HepG2 (cell line): ENCODE results near the gene SEMA3C. TPM values are rescaled to one million over a fixed set of nuclear protein-coding genes. Genes with fewer than 3 reads are reported as not detected.

Source experiments
- ATAC-seq: fragments of 200-7000 bp; cut with Tn5 transposase; 3 replicates; pipeline ENCODE4 v1.9.1; 2020; ENCODE audit warnings: mild to moderate bottlenecking, moderate library complexity
- BruUV-seq: library from RNA; stranded (reverse); fragments of 400-500 nt; replicated peaks from 2 replicates; lab custom pipeline; 2021; lab: Mats Ljungman, UMichigan
- CTCF ChIA-PET: fragments of 300-600 bp; formaldehyde crosslinking; extraction: SDS; loops from one replicate; lab custom pipeline; 2021; ENCODE audit warnings: low total read pairs, inconsistent platforms, low intra/inter-chr PET ratio; lab: Yijun Ruan, JAX
- POLR2A ChIA-PET: fragments of 350-600 bp; sonication (Branson Sonifier 250); formaldehyde crosslinking; loops from one replicate; lab custom pipeline; 2020; ENCODE audit warnings: antibody characterized with exemption, inconsistent platforms; lab: Yijun Ruan, JAX
- DNase-seq: peaks from one replicate; pipeline ENCODE4 v3.0.0-alpha.2; 2015; ENCODE audit warnings: low spot score
- FAIRE-seq: peaks from 3 replicates; lab custom pipeline; 2011; peaks lifted over from hg19 to GRCh38; lab: Jason Lieb, UNC
- H2AFZ ChIP-seq: one replicate; pipeline ENCODE4 v1.6.1; 2011; ENCODE audit warnings: low read length, inconsistent platforms
- H3K27ac ChIP-seq: fragments of 300-600 bp; 3 replicates; pipeline ENCODE4 v1.8.0; 2011; ENCODE audit warnings: mixed run types, mild to moderate bottlenecking, mixed read lengths, low read length, inconsistent platforms; ENCODE audit not compliant: insufficient read depth; ENCODE audit errors: extremely low read length
- H3K27me3 ChIP-seq, 2 experiments: fragments of 200-600 bp in 1 of 2; 2 replicates in 1 of 2; 3 replicates in 1 of 2; pipeline versions ENCODE4 v1.6.0 to v1.8.0; 2011; ENCODE audit warnings: low read length in 2 of 2, mild to moderate bottlenecking in 2 of 2, moderate library complexity in 2 of 2, inconsistent platforms in 1 of 2; ENCODE audit not compliant: insufficient read depth in 2 of 2, control insufficient read depth in 1 of 2
- H3K36me3 ChIP-seq, 2 experiments: fragments of 200-600 bp in 1 of 2; replicated peaks in 1 of 2; 2 replicates in 1 of 2; 3 replicates in 1 of 2; pipeline versions ENCODE4 v1.5.1 to v1.8.0; 2011; ENCODE audit warnings: low read length in 2 of 2, inconsistent platforms in 1 of 2; ENCODE audit not compliant: insufficient read depth in 2 of 2, control insufficient read depth in 1 of 2
- H3K4me1 ChIP-seq: 2 replicates; pipeline ENCODE4 v1.5.1; 2012; ENCODE audit warnings: low read length, inconsistent platforms; ENCODE audit not compliant: insufficient read depth
- H3K4me2 ChIP-seq: 2 replicates; pipeline ENCODE4 v1.6.0; 2011; ENCODE audit warnings: low read depth, low read length, inconsistent platforms
- H3K4me3 ChIP-seq, 3 experiments: fragments of 200-600 bp in 1 of 3; sonication (generic), shearing (Covaris generic) in 1 of 3; replicated peaks in 1 of 3; 2 replicates each; pipeline ENCODE4 v1.5.1; 2011 to 2016; ENCODE audit warnings: low read length in 3 of 3, inconsistent platforms in 2 of 3, low read depth in 2 of 3, mild to moderate bottlenecking in 2 of 3, control low read depth in 1 of 3, mixed read lengths in 1 of 3; ENCODE audit not compliant: insufficient read depth in 1 of 3
- H3K79me2 ChIP-seq: one replicate; pipeline ENCODE4 v1.6.1; 2011; ENCODE audit warnings: low read length, inconsistent platforms; ENCODE audit not compliant: insufficient read depth
- H3K9ac ChIP-seq: 2 replicates; pipeline ENCODE4 v1.6.0; 2011; ENCODE audit warnings: mild to moderate bottlenecking, low read depth, low read length, inconsistent platforms; ENCODE audit not compliant: insufficient read depth
- H3K9me3 ChIP-seq: 2 replicates; pipeline ENCODE4 v1.5.1; 2012; ENCODE audit warnings: mild to moderate bottlenecking, low read length
- H4K20me1 ChIP-seq: 2 replicates; pipeline ENCODE4 v1.6.0; 2011; ENCODE audit warnings: inconsistent platforms, mild to moderate bottlenecking, low read length, moderate library complexity; ENCODE audit not compliant: insufficient read depth
- DNMT1 ChIP-seq: sonication (generic); formaldehyde crosslinking; IDR thresholded peaks from 2 replicates; pipeline ENCODE4 v1.5.1; 2020; ENCODE audit warnings: mild to moderate bottlenecking, missing genetic modification reagents
- FOSL2 ChIP-seq: sonication (generic); formaldehyde crosslinking; IDR thresholded peaks from 2 replicates; pipeline ENCODE4 v1.4.0; 2020; ENCODE audit warnings: missing genetic modification reagents
- FOXM1 ChIP-seq: sonication (generic); formaldehyde crosslinking; IDR thresholded peaks from 2 replicates; pipeline ENCODE4 v1.5.0; 2020; ENCODE audit warnings: missing genetic modification reagents
- GABPB1 ChIP-seq: IDR thresholded peaks from 2 replicates; pipeline ENCODE4 v1.6.1; 2016; ENCODE audit warnings: mild to moderate bottlenecking, missing genetic modification reagents, moderate library complexity, missing compliant biosample characterization
- GPN1 ChIP-seq: sonication (generic); formaldehyde crosslinking; IDR thresholded peaks from 2 replicates; pipeline ENCODE4 v1.5.1; 2020; ENCODE audit warnings: missing genetic modification reagents, borderline replicate concordance
- HNF4G ChIP-seq, 2 experiments: sonication (generic) in 1 of 2; formaldehyde crosslinking in 1 of 2; IDR thresholded peaks; 2 replicates each; pipeline versions ENCODE4 v1.4.0 to v1.6.1; 2011 to 2020; ENCODE audit warnings: borderline replicate concordance in 2 of 2, low read depth in 2 of 2, mild to moderate bottlenecking in 2 of 2, low read length in 1 of 2, missing genetic modification reagents in 1 of 2, moderate library complexity in 1 of 2
- IRF2 ChIP-seq: IDR thresholded peaks from 2 replicates; pipeline ENCODE4 v1.6.1; 2018; ENCODE audit warnings: missing genetic modification reagents, missing compliant biosample characterization
- PCBP1 ChIP-seq: fragments of 200-400 bp; formaldehyde crosslinking; IDR thresholded peaks from 2 replicates; pipeline ENCODE4 v1.6.1; 2017; ENCODE audit warnings: mild to moderate bottlenecking, low read depth, low read length, borderline replicate concordance
- PRDM15 ChIP-seq: sonication (generic); formaldehyde crosslinking; IDR thresholded peaks from 2 replicates; pipeline ENCODE4 v1.4.0; 2020; ENCODE audit warnings: missing genetic modification reagents
- RFX5 ChIP-seq: IDR thresholded peaks from 2 replicates; pipeline ENCODE4 v1.6.1; 2011; ENCODE audit warnings: low read depth, low read length, improper control_type of control experiment
- SMAD9 ChIP-seq: sonication (generic); formaldehyde crosslinking; IDR thresholded peaks from 2 replicates; pipeline ENCODE4 v1.5.1; 2020; ENCODE audit warnings: mild to moderate bottlenecking, missing genetic modification reagents
- SP2 ChIP-seq: sonication (generic); formaldehyde crosslinking; IDR thresholded peaks from 2 replicates; pipeline ENCODE4 v1.5.1; 2020; ENCODE audit warnings: mild to moderate bottlenecking, missing genetic modification reagents
- ZBTB39 ChIP-seq: sonication (generic); formaldehyde crosslinking; IDR thresholded peaks from 2 replicates; pipeline ENCODE4 v1.5.0; 2020; ENCODE audit warnings: missing genetic modification reagents
- ZC3H13 ChIP-seq: sonication (generic); formaldehyde crosslinking; IDR thresholded peaks from 2 replicates; pipeline ENCODE4 v1.8.1; 2023; ENCODE audit warnings: mild to moderate bottlenecking, missing genetic modification reagents, moderate library complexity
- ZNF331 ChIP-seq: sonication (generic); formaldehyde crosslinking; IDR thresholded peaks from 2 replicates; pipeline ENCODE4 v1.4.0; 2020; ENCODE audit warnings: missing genetic modification reagents
- ZNF414 ChIP-seq: sonication (generic); formaldehyde crosslinking; IDR thresholded peaks from 2 replicates; pipeline ENCODE4 v1.5.0; 2020; ENCODE audit warnings: missing genetic modification reagents
- ZNF451 ChIP-seq: sonication (generic); formaldehyde crosslinking; IDR thresholded peaks from 2 replicates; pipeline ENCODE4 v1.5.0; 2020; ENCODE audit warnings: mild to moderate bottlenecking, missing genetic modification reagents
- ZNF703 ChIP-seq: sonication (generic); formaldehyde crosslinking; IDR thresholded peaks from 2 replicates; pipeline ENCODE4 v1.5.1; 2020; ENCODE audit warnings: missing genetic modification reagents, mild to moderate bottlenecking, moderate library complexity, borderline replicate concordance
- ZNF775 ChIP-seq: sonication (generic); formaldehyde crosslinking; IDR thresholded peaks from 2 replicates; pipeline ENCODE4 v1.4.0; 2020; ENCODE audit warnings: missing genetic modification reagents, mild to moderate bottlenecking, moderate library complexity, borderline replicate concordance
- ZNF782 ChIP-seq: sonication (generic); formaldehyde crosslinking; IDR thresholded peaks from 2 replicates; pipeline ENCODE4 v1.4.0; 2020; ENCODE audit warnings: missing genetic modification reagents, mild to moderate bottlenecking, borderline replicate concordance
- WGBS: methylation state at CpG from one replicate; pipeline ENCODE4 v1.1.6; 2017; ENCODE audit warnings: low lambda C conversion rate; 5-methylcytosine and 5-hydroxymethylcytosine counted together
- in situ Hi-C: cut with HindIII; loops from 2 replicates; pipeline ENCODE4 v1.10.0; 2017; ENCODE audit warnings: low pct_unique_long_range_greater_than_20kb; ENCODE audit not compliant: extremely low pct_ligation_motif_present
- intact Hi-C: fragments of 100-400 bp; cut with micrococcal nuclease; formaldehyde crosslinking; loops from one replicate; pipeline ENCODE4 v1.10.0; 2022; ENCODE audit not compliant: unreplicated experiment
- polyA plus RNA-seq, 8 experiments: library from polyadenylated mRNA; depleted of rRNA in 3 of 8; stranded (reverse) in 7 of 8; unstranded in 1 of 8; fragments of >200 nt; fragmentation: Illumina TruSeq in 4 of 8; extraction: Trizol in 4 of 8; gene quantifications; 2 replicates each; pipeline versions ENCODE4 v1.2.1 to v1.2.3, GENCODE V29; 2011 to 2016; ENCODE audit warnings: low read depth in 4 of 8, missing spikeins in 1 of 8, mixed read lengths in 1 of 8; ENCODE audit not compliant: insufficient read depth in 1 of 8
- total RNA-seq, 5 experiments: library from RNA; depleted of rRNA; stranded (reverse); fragments of >200 nt; fragmentation: Illumina TruSeq; extraction: Trizol; gene quantifications; 2 replicates each; pipeline ENCODE4 v1.2.3, GENCODE V29; 2016; ENCODE audit warnings: low read depth in 1 of 5

Gene SEMA3C
- total and polyA plus RNA-seq, 2 of the 13 experiments (the other 11 are each of a cell fraction or from before 2014, with no cell fraction given), result 0.05 to 0.13 TPM

GRCh38 chr7:80902019-80902418 is 16.8 kb downstream of the SEMA3C start:
- Histone ChIP-seq H3K9me3 (no peaks in the 10 kb centered on the region), H3K9ac (no peak overlapping the region), H3K4me1 (no peaks in the 10 kb centered on the region), H3K79me2 (no peaks in the 10 kb centered on the region), H3K4me2 (no peak overlapping the region), H2AFZ (no peak overlapping the region), H3K27me3 (no peaks in the 10 kb centered on the region), H3K36me3 (no peaks in the 10 kb centered on the region), H3K4me3 (no peak overlapping the region), H3K27ac (no peak overlapping the region), H4K20me1 (no peaks in the 10 kb centered on the region)
- DNase-seq (no peak), ATAC-seq (no peak), FAIRE-seq (no peak)
- intact Hi-C loops, result no loop called here
- ChIA-PET POLR2A (no interaction called here), CTCF (no interaction called here)
- WGBS, result 0% methylated on average over 1 of the region's 1 CpG
- BruUV-seq, result no TSS peak
- in situ Hi-C loops, result loop anchor here (25.0 kb wide), 1 partner anchor 560 kb away; no protein-coding TSS in a partner anchor
- TF ChIP-seq SP2 (no peak), DNMT1 (CRISPR knock-in tag) (no peak), ZNF775 (CRISPR knock-in tag) (no peak), ZBTB39 (no peak), ZNF451 (CRISPR knock-in tag) (no peak), ZNF414 (no peak), PCBP1 (no peak), SMAD9 (CRISPR knock-in tag) (no peak), PRDM15 (CRISPR knock-in tag) (no peak), RFX5 (no peak), IRF2 (no peak), ZC3H13 (CRISPR knock-in tag) (no peak), FOSL2 (CRISPR knock-in tag) (no peak), HNF4G (IDR thresholded peaks at IDR 0.05; ENCODE audit: borderline replicate concordance, low read depth, low read length) (no peak), HNF4G (CRISPR knock-in tag; IDR thresholded peaks at IDR 0.05; ENCODE audit: borderline replicate concordance, low read depth) (no peak), ZNF782 (CRISPR knock-in tag) (no peak), FOXM1 (CRISPR knock-in tag) (no peak), ZNF331 (CRISPR knock-in tag) (no peak), GABPB1 (no peak), GPN1 (CRISPR knock-in tag) (no peak), ZNF703 (CRISPR knock-in tag) (no peak)
